Spleen (tissue), 7 donors: Measurements from ENCODE around the gene NRCAM.

Experiments used
- CTCF ChIP-seq, 11 experiments: fragments of 200-600 bp in 7 of 11; fragments of 450-650 bp in 4 of 11; sonication (generic) in 4 of 11; IDR thresholded peaks in 8 of 11; conservative IDR thresholded peaks in 3 of 11; 1 replicate in 7 of 11; 2 replicates in 4 of 11; pipeline versions ENCODE4 v1.4.0 to v1.8.0; 2016 to 2021; ENCODE audit warnings: antibody characterized with exemption in 11 of 11, inconsistent platforms in 4 of 11, mild to moderate bottlenecking in 1 of 11
- POLR2AphosphoS5 ChIP-seq, 3 donors: sonication (generic); formaldehyde crosslinking; IDR thresholded peaks; one replicate each; pipeline ENCODE4 v1.5.1; 2017; ENCODE audit warnings: antibody characterized with exemption in 3 of 3
- donor health status: DM: no; HTN: no; CAD: no; lungs with moderate emphysema.
- donor health status: DM: no; HTN: no; CAD: no.
- donor health status: DM: no; HTN: no; CAD: no.

GRCh38 chr7:108289852-108290251, 166.4 kb downstream of the NRCAM start:
- TF ChIP-seq CTCF (IDR thresholded peaks at IDR 0.05 in 8 of 11, conservative IDR thresholded peaks at IDR 0.05 in 3 of 11) (no peak), POLR2AphosphoS5 (IDR thresholded peaks at IDR 0.05) (no peak)
